H9 (cell line): ENCODE data around the gene ATP1B2. TPM values are rescaled to one million over a fixed set of nuclear protein-coding genes. Genes with fewer than 3 reads are reported as not detected.

Experiments used
- DNase-seq: peaks from one replicate; pipeline ENCODE4 v3.0.0-alpha.2; 2017
- H2AFZ ChIP-seq: one replicate; pipeline ENCODE4 v1.6.1; 2013; ENCODE audit warnings: mild to moderate bottlenecking, low read length, control low read depth, moderate library complexity
- H2AK5ac ChIP-seq: 2 replicates; pipeline ENCODE4 v1.6.1; 2013; ENCODE audit warnings: low read length, control low read depth, mixed read lengths; ENCODE audit not compliant: insufficient read length
- H2BK120ac ChIP-seq: one replicate; pipeline ENCODE4 v1.6.1; 2013; ENCODE audit warnings: low read depth, mild to moderate bottlenecking, low read length, control low read depth, inconsistent platforms; ENCODE audit not compliant: poor library complexity, severe bottlenecking
- H2BK12ac ChIP-seq: 2 replicates; pipeline ENCODE4 v1.6.1; 2013; ENCODE audit warnings: low read length, control low read depth, mixed read lengths, low read depth; ENCODE audit not compliant: insufficient read length
- H2BK15ac ChIP-seq: 2 replicates; pipeline ENCODE4 v1.6.1; 2013; ENCODE audit warnings: low read depth, low read length, control low read depth
- H2BK20ac ChIP-seq: one replicate; pipeline ENCODE4 v1.6.1; 2013; ENCODE audit warnings: low read depth, mild to moderate bottlenecking, low read length, control low read depth, inconsistent platforms; ENCODE audit not compliant: poor library complexity, severe bottlenecking
- H2BK5ac ChIP-seq: 2 replicates; pipeline ENCODE4 v1.6.1; 2013; ENCODE audit warnings: low read length, control low read depth, mixed read lengths; ENCODE audit not compliant: insufficient read length
- H3K14ac ChIP-seq: 2 replicates; pipeline ENCODE4 v1.6.1; 2013; ENCODE audit warnings: low read length, control low read depth; ENCODE audit not compliant: insufficient read depth
- H3K18ac ChIP-seq: 2 replicates; pipeline ENCODE4 v1.6.1; 2013; ENCODE audit warnings: low read depth, mild to moderate bottlenecking, mixed read lengths, low read length, control low read depth; ENCODE audit not compliant: insufficient read length
- H3K23ac ChIP-seq: 2 replicates; pipeline ENCODE4 v1.6.1; 2013; ENCODE audit warnings: low read length, control low read depth, mixed read lengths, low read depth; ENCODE audit not compliant: insufficient read length
- H3K23me2 ChIP-seq: 2 replicates; pipeline ENCODE4 v1.6.1; 2013; ENCODE audit warnings: low read depth, mild to moderate bottlenecking, mixed read lengths, low read length, control low read depth; ENCODE audit not compliant: insufficient read length, poor library complexity, severe bottlenecking
- H3K27ac ChIP-seq: 2 replicates; pipeline ENCODE4 v1.5.1; 2013; ENCODE audit warnings: low read length, control low read depth, mixed read lengths, low read depth; ENCODE audit not compliant: insufficient read length
- H3K27me3 ChIP-seq: 2 replicates; pipeline ENCODE4 v1.6.1; 2013; ENCODE audit warnings: low read length, control low read depth, inconsistent platforms; ENCODE audit not compliant: insufficient read depth
- H3K4ac ChIP-seq: 2 replicates; pipeline ENCODE4 v1.6.1; 2013; ENCODE audit warnings: low read depth, mild to moderate bottlenecking, control low read depth, inconsistent platforms, low read length, moderate library complexity
- H3K4me1 ChIP-seq: 2 replicates; pipeline ENCODE4 v1.6.1; 2013; ENCODE audit warnings: low read length, control low read depth, inconsistent platforms; ENCODE audit not compliant: insufficient read depth
- H3K4me2 ChIP-seq: 2 replicates; pipeline ENCODE4 v1.6.1; 2013; ENCODE audit warnings: low read length, control low read depth, mixed read lengths; ENCODE audit not compliant: insufficient read length, insufficient read depth
- H3K56ac ChIP-seq: 2 replicates; pipeline ENCODE4 v1.6.1; 2013; ENCODE audit warnings: low read depth, mild to moderate bottlenecking, mixed read lengths, low read length, control low read depth; ENCODE audit not compliant: insufficient read length
- H3K79me1 ChIP-seq: 2 replicates; pipeline ENCODE4 v1.6.1; 2013; ENCODE audit warnings: low read depth, mild to moderate bottlenecking, moderate library complexity, low read length, control low read depth, inconsistent platforms; ENCODE audit not compliant: insufficient read depth, poor library complexity, severe bottlenecking
- H3K79me2 ChIP-seq: 2 replicates; pipeline ENCODE4 v1.6.1; 2013; ENCODE audit warnings: low read length, control low read depth, inconsistent platforms; ENCODE audit not compliant: insufficient read depth
- H3K9ac ChIP-seq: 2 replicates; pipeline ENCODE4 v1.6.1; 2013; ENCODE audit warnings: low read length, control low read depth, mixed read lengths; ENCODE audit not compliant: insufficient read length; ENCODE audit errors: extremely low read depth
- H3K9me3 ChIP-seq: one replicate; pipeline ENCODE4 v1.6.1; 2013; ENCODE audit warnings: low read depth, low read length, inconsistent platforms; ENCODE audit not compliant: control insufficient read depth
- H3T11ph ChIP-seq: one replicate; pipeline ENCODE4 v1.6.1; 2013; ENCODE audit warnings: mild to moderate bottlenecking, low read length, control low read depth, inconsistent platforms
- H4K20me1 ChIP-seq: one replicate; pipeline ENCODE4 v1.6.1; 2013; ENCODE audit not compliant: control insufficient read depth, insufficient read length, insufficient read depth
- H4K5ac ChIP-seq: 2 replicates; pipeline ENCODE4 v1.6.1; 2013; ENCODE audit warnings: low read depth, mild to moderate bottlenecking, mixed read lengths, low read length, control low read depth; ENCODE audit not compliant: insufficient read length
- H4K8ac ChIP-seq: replicated peaks from 2 replicates; pipeline ENCODE4 v1.6.1; 2013; ENCODE audit warnings: low read length, control low read depth, mixed read lengths, low read depth; ENCODE audit not compliant: insufficient read length
- H4K91ac ChIP-seq: 2 replicates; pipeline ENCODE4 v1.6.1; 2013; ENCODE audit warnings: low read depth, mild to moderate bottlenecking, moderate library complexity, mixed read lengths, low read length, control low read depth; ENCODE audit not compliant: insufficient read length
- H3K27ac Mint-ChIP-seq, 3 experiments: 2 replicates in 2 of 3; 3 replicates in 1 of 3; pipeline ENCODE4 v1.8.0; 2020 to 2021; ENCODE audit warnings: mixed read lengths in 3 of 3, mild to moderate bottlenecking in 1 of 3, moderate library complexity in 1 of 3
- H3K27me3 Mint-ChIP-seq: 2 replicates; pipeline ENCODE4 v1.8.0; 2021; ENCODE audit warnings: low read depth, mild to moderate bottlenecking, moderate library complexity, mixed read lengths
- H3K36me3 Mint-ChIP-seq, 3 experiments: 2 replicates in 2 of 3; 3 replicates in 1 of 3; pipeline ENCODE4 v1.8.0; 2020 to 2021; ENCODE audit warnings: low read depth in 3 of 3, mixed read lengths in 3 of 3; ENCODE audit not compliant: insufficient read depth in 1 of 3
- H3K4me1 Mint-ChIP-seq, 2 experiments: 2 replicates each; pipeline ENCODE4 v1.8.0; 2020; ENCODE audit warnings: mixed read lengths in 2 of 2
- H3K4me3 Mint-ChIP-seq, 2 experiments: 2 replicates in 1 of 2; 3 replicates in 1 of 2; pipeline ENCODE4 v1.8.0; 2020 to 2021; ENCODE audit warnings: mild to moderate bottlenecking in 2 of 2, mixed read lengths in 2 of 2, moderate library complexity in 1 of 2
- H3K9me3 Mint-ChIP-seq, 2 experiments: 2 replicates in 1 of 2; 3 replicates in 1 of 2; pipeline ENCODE4 v1.8.0; 2020; ENCODE audit warnings: mild to moderate bottlenecking in 2 of 2, mixed read lengths in 2 of 2, moderate library complexity in 1 of 2
- WGBS: extraction: QIAGEN DNeasy Blood & Tissue Kit; methylation state at CpG from one replicate; pipeline ENCODE4 v1.1.7; 2013; ENCODE audit warnings: missing lambda C conversion rate, low lambda C conversion rate, mixed read lengths; ENCODE audit not compliant: insufficient read length; ENCODE audit errors: extremely low coverage; 5-methylcytosine and 5-hydroxymethylcytosine counted together
- total RNA-seq: library from RNA; stranded (reverse); gene quantifications from 2 replicates; pipeline ENCODE4 v1.2.1, GENCODE V29; 2021
- TF ChIP-seq, protein P1 (sequence below): fragments of 200-600 bp; sonication (generic); conservative IDR thresholded peaks from 3 replicates; pipeline ENCODE4 v1.8.0; 2021; ENCODE audit warnings: antibody characterized with exemption, mild to moderate bottlenecking

The ATP1B2 gene
- total RNA-seq, 1 experiment from 2014 or later: 16.2 TPM

DNA sequence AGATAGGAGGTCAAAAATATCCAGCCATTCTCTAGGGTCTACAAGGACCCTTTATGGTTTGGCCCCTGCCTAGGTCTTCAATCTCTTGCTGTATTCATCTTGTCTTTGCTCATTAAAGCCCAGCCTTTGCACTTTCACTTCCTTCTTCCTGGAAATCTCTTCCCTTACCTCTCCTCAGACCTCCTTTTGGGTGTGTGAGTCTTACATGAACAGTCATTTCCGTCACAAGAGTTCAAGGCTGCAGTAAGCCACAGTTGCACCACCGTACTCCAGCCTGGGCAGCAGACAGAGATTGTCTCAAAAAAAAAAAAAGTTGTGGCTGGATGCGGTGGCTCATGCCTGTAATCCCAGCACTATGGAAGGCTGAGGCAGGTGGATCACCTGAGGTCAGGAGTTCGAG lies 6.0 kb upstream of the ATP1B2 start:
- Histone ChIP-seq H3K4me1 (no peaks in the 10 kb centered on the region), H3K4me2 (no peak overlapping the region), H4K20me1 (no peaks in the 10 kb centered on the region), H2BK12ac (no peak overlapping the region), H3K56ac (no peak overlapping the region), H2BK15ac (no peak overlapping the region), H3K4ac (no peak overlapping the region), H4K8ac (no peak overlapping the region), H3K9me3 (no peaks in the 10 kb centered on the region), H3K27me3 (peaks cover 2% of the 10 kb centered on the region), H4K91ac (no peak overlapping the region), H4K5ac (no peak overlapping the region), H3T11ph (no peak overlapping the region), H2BK20ac (no peak overlapping the region), H2AK5ac (no peak overlapping the region), H3K79me1 (no peaks in the 10 kb centered on the region), H3K14ac (no peak overlapping the region), H3K18ac (no peak overlapping the region), H2BK5ac (no peak overlapping the region), H3K27ac (no peak overlapping the region), H3K9ac (no peak overlapping the region), H3K79me2 (no peaks in the 10 kb centered on the region), H2AFZ (no peak overlapping the region), H3K23me2 (no peaks in the 10 kb centered on the region), H3K23ac (no peak overlapping the region), H2BK120ac (no peak overlapping the region)
- no peak overlapping the region for H3K27ac Mint-ChIP-seq
- peaks cover 0 to 4% of the 10 kb centered on the region in 2 experiments; a peak in 3 of 4 replicates for H3K4me1 Mint-ChIP-seq
- TF ChIP-seq, protein P1, sequence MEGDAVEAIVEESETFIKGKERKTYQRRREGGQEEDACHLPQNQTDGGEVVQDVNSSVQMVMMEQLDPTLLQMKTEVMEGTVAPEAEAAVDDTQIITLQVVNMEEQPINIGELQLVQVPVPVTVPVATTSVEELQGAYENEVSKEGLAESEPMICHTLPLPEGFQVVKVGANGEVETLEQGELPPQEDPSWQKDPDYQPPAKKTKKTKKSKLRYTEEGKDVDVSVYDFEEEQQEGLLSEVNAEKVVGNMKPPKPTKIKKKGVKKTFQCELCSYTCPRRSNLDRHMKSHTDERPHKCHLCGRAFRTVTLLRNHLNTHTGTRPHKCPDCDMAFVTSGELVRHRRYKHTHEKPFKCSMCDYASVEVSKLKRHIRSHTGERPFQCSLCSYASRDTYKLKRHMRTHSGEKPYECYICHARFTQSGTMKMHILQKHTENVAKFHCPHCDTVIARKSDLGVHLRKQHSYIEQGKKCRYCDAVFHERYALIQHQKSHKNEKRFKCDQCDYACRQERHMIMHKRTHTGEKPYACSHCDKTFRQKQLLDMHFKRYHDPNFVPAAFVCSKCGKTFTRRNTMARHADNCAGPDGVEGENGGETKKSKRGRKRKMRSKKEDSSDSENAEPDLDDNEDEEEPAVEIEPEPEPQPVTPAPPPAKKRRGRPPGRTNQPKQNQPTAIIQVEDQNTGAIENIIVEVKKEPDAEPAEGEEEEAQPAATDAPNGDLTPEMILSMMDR: no peak
- no CpG with 5 or more reads among the region's 4 CpGs for WGBS
- H3K4me3 Mint-ChIP-seq: no peak overlapping the region
- H3K27me3 Mint-ChIP-seq: peaks cover 29% of the 10 kb centered on the region
- no peak for DNase-seq
- no peaks in the 10 kb centered on the region; a peak in 3 of 5 replicates for H3K9me3 Mint-ChIP-seq
- no peaks in the 10 kb centered on the region for H3K36me3 Mint-ChIP-seq
